SK-MEL-5 (cell line): Measurements from ENCODE around the gene MALAT1. TPM values are rescaled to one million over a fixed set of nuclear protein-coding genes. Genes with fewer than 3 reads are reported as not detected.
"Not testable (repeated sequence)": the region's sequence is repeated elsewhere in the genome, so short reads cannot be mapped to it uniquely, and the experiment has no call there.

ENCODE experiments used
- DNase-seq: peaks from one replicate; pipeline ENCODE4 v3.0.0-alpha.2; 2016; ENCODE audit warnings: low read depth, low spot score
- in situ Hi-C: cut with HindIII; loops from 2 replicates; pipeline ENCODE4 v1.10.0; 2016; ENCODE audit warnings: low sequenced_read_pairs, high pct_unique_total_duplicates, low pct_unique_long_range_greater_than_20kb
- polyA plus RNA-seq, 2 experiments: library from polyadenylated mRNA; depleted of rRNA; stranded (reverse); fragments of >200 nt; gene quantifications; 2 replicates each; pipeline ENCODE4 v1.2.3, GENCODE V29; 2015
- total RNA-seq: library from RNA; depleted of rRNA; stranded (reverse); fragments of >200 nt; shearing (Covaris generic); gene quantifications from 2 replicates; pipeline ENCODE4 v1.2.3, GENCODE V29; 2014; rRNA removed

MALAT1 gene
- total RNA-seq = 1,469 and 1,846 TPM in 2 replicates
- 14.9 and 24.6 TPM in 2 replicates for polyA plus RNA-seq (2015; cell fraction: cytosol; rRNA removed)
- 1,901 and 1,945 TPM in 2 replicates for polyA plus RNA-seq (2015; cell fraction: nucleus; rRNA removed)

DNA sequence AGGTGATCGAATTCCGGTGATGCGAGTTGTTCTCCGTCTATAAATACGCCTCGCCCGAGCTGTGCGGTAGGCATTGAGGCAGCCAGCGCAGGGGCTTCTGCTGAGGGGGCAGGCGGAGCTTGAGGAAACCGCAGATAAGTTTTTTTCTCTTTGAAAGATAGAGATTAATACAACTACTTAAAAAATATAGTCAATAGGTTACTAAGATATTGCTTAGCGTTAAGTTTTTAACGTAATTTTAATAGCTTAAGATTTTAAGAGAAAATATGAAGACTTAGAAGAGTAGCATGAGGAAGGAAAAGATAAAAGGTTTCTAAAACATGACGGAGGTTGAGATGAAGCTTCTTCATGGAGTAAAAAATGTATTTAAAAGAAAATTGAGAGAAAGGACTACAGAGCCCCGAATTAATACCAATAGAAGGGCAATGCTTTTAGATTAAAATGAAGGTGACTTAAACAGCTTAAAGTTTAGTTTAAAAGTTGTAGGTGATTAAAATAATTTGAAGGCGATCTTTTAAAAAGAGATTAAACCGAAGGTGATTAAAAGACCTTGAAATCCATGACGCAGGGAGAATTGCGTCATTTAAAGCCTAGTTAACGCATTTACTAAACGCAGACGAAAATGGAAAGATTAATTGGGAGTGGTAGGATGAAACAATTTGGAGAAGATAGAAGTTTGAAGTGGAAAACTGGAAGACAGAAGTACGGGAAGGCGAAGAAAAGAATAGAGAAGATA lies at the start of gene MALAT1:
MALAT1 (plus strand) TSS at position 69 of the 736 bp plus-strand sequence.
- in situ Hi-C loops = no loop called here
- peak; percentile 89 for DNase-seq

DNA sequence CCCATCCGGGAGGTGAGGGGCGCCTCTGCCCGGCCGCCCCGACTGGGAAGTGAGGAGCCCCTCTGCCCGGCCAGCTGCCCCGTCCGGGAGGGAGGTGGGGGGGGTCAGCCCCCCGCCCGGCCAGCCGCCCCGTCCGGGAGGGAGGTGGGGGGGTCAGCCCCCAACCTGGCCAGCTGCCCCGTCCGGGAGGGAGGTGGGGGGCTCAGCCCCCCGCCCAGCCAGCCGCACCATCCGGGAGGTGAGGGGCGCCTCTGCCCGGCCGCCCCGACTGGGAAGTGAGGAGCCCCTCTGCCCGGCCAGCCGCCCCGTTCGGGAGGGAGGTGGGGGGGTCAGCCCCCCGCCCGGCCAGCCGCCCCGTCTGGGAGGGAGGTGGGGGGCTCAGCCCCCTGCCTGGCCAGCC lies 47.5 kb upstream of the MALAT1 start:
- in situ Hi-C loops = not testable (repeated sequence)

DNA sequence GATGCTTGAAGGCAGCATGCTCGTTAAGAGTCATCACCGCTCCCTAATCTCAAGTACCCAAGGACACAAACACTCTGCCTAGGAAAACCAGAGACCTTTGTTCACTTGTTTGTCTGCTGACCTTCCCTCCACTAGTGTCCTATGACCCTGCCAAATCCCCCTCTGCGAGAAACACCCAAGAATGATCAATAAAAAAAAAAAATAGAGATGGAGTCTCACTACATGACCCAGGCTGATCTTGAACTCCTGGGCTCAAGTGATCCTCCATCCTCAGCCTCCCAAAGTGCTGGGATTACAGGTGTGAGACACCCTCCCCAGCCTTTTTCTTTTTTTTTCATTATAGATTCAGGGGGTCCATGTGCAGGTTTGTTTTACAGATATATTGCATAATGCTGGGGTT lies 46.6 kb upstream of the MALAT1 start:
- in situ Hi-C loops, DNase-seq: not testable (repeated sequence)

More for the DNA sequence above, 47.5 kb upstream of the MALAT1 start:
- not testable (repeated sequence) for DNase-seq

DNA sequence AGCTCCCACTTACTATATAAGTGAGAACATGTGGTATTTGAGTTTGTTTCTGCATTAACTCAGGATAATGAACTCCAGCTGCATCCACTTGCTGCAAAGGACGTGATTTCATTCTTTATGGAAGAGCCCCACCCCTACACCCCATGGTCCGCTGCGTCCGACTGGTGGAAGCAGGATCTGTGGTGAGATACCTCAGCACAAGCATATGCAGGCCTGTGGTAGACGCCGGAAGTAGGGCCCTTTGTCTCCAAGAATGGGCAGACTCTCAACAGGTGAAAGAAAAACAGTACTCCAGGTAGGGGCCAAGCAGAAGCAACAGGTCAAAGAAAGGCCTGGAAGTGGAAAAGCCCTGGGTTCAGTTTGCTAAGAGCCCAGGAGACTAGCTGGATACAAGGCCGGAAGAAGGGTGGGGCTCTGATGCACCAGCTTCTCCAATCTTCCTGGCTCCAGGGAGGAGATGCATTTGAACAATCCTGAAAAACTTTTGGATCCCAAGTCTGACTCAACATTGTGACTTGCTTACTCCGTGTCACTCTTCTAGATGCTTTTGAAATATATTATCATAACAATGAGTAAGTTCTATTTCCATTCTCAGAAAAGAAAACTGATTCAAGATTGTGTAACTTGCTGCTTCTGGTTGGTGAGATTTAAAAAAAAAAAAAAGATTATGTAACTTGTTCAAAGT lies 45.9 kb upstream of the MALAT1 start:
- DNase-seq = no peak

DNA sequence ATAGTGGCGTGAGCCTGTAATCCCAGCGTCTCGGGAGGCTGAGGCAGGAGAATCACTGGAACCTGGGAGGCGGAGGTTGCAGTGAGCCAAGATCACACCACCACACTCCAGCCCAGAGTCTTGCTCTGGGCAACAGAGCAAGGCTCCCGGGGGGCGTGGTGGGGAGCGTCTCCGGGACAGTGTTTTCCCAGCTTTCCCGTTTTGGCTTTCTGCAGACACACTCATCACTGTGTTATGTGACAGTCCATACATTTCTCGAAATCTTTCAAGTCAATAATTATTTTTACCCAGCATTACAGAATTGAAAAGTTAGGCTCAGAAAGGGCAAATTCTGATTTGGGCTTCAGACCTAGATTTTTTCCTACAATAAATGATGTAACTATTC lies 44.5 kb upstream of the MALAT1 start:
- no peak for DNase-seq
- in situ Hi-C loops = no loop called here

More for the DNA sequence above, 45.9 kb upstream of the MALAT1 start:
- in situ Hi-C loops = no loop called here

DNA sequence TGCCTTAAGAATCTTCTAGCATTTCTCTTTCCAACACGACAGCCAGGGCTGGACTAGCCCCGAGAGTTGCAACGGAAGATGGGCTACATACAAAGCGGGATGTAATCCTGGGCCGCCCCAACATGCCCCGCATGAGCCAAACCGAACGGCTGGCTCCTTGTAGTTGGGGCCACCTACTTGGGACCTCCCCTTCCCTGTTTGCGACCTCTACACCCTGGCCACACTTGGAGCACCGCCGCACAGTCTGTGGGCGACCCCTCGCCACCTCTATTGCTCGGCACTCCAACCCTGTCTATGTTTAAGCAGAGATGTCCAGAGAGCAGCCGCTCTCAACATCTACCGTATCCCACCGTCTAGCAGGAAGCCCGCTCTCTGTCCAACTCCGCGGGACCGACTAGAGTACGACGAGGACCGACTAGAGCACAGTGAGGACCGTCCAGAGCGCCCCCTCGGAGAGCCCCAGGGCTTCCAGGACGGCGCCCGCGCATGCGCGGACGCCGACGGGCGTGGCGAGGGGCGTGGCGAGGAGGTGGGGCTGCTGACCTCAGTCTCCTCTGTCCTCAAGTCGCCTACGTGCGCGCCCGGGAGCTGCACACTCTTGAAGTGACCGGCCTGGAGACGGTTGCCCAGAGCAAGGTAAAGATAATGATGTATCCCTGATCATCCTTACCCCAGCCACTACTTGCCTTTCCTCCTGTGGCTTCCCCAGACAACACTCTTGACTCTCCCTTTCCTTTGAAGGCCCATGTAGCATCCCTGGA lies 44.0 kb upstream of the MALAT1 start:
- in situ Hi-C loops = no loop called here
- no peak for DNase-seq

DNA sequence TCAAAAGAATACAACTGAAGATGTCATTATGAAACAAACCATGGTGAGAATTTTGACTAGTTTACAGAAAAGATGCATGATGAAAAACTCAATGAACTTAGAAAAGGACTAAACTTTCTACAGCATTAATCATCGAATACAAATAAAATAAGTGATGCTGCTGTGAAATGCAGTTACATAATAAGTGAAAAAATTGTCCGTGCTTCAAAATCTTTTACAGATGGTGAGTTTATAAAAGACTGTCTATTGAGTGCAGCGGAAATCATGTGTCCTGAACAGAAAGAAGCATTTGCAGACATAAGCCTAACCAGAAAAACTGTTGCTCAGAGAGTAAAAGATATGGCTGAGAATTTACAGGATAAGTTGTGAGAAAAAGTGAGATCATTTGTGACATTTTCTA lies 42.4 kb upstream of the MALAT1 start:
- in situ Hi-C loops = no loop called here
- DNase-seq = no peak

DNA sequence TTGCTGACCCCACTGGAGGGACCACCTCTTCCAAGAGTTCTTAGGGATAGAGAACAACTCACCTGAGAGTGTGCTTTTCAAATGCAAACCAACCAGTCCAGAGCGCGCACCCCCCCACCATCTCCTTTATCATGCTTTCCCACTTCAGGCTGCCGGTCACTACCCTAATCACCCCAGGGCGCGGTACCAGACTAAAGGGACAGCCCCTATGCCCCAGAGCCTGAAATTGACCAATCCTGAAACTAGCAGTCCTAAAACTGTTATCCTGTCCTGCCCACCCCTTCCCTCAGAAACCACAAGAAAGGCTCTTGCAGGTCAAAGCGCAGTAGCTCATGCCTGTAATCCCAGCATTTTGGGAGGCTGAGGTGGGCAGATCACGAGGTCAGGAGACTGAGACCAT lies 39.3 kb upstream of the MALAT1 start:
- no peak for DNase-seq
- in situ Hi-C loops = no loop called here

DNA sequence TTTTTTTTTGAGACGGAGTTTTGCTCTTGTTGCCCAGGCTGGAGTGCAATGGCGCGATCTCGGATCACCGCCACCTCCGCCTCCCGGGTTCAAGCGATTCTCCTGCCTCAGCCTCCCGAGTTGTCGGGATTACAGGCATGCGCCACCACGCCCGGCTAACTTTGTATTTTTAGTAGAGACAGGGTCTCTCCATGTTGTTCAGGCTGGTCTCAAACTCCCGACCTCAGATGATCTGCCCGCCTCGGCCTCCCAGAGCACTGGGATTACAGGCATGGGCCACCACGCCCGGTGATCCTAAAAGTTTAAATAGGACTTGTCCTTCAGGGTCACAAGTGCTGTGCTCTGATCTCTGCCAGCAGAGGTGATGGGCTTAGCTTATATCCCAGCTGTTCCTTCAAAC lies 33.4 kb upstream of the MALAT1 start:
- DNase-seq, in situ Hi-C loops: not testable (repeated sequence)

DNA sequence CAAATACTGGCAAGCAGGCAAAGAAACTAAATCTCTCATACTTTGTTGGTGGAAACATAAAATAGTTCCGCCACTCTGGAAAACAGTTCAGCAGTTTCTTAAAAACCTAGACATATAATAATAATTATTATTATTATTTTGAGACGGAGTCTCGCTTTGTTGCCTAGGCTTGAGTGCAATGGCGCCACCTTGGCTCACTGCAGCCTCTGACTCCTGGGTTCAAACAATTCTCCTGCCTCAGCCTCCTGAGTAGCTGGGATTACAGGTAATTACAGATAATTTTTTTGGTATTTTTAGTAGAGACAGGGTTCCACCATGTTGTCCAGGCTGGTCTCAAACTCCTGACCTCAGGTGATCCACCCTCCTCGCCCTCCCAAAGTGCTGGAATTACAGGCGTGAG lies 31.5 kb upstream of the MALAT1 start:
- DNase-seq, in situ Hi-C loops: not testable (repeated sequence)

DNA sequence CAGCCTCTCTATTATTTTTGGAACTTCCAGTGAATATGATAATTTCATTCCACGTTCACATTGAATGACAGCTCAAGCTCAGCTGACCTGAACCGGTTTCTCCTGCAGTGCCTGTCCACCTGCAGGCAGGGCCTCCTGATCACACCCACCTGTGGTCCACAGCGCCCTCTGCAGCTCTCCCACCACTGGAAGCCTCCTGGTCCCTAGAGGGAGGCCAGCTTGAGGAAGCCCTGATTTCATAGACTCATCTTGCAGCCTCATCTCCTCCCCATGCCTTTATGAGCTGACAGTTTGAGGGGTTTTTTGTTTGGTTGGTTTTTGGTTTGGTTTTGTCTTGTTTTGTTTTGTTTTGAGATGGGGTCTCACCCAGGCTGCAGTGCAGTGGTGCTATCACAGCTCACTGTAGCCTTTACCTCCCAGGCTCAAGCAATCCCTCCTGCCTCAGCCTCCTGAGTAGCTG lies 29.9 kb upstream of the MALAT1 start:
- in situ Hi-C loops = no loop called here
- DNase-seq = peak; percentile 71

DNA sequence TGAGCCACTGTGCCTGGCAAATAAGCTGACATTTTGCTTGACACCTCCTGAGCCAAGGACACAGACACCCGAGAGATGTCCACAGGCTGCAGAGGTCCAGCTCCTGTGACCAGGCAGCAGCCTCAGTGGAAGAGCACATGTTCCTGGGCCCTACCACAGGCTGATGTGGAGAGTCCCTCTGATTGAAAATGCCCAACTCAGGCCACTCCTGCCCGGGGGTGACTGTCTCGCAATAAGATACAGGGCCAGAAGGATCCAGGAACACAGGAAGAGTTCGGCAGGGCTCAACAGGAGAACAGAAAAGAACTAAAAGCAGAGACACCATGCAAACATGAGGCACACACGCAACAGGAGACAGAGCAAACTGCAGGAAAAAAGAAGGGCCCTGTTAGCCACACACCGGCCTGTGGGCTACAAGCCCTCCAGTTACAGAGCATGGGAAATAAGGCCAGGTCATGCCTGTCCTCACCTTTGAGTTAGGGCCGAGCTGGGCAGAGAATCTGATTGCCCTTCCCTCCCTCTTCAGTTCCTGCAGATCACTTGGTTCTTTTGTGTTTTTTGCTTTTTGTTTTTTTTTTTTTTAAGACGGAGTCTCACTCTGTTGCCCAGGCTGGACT lies 28.3 kb upstream of the MALAT1 start:
- DNase-seq = no peak
- in situ Hi-C loops = no loop called here

DNA sequence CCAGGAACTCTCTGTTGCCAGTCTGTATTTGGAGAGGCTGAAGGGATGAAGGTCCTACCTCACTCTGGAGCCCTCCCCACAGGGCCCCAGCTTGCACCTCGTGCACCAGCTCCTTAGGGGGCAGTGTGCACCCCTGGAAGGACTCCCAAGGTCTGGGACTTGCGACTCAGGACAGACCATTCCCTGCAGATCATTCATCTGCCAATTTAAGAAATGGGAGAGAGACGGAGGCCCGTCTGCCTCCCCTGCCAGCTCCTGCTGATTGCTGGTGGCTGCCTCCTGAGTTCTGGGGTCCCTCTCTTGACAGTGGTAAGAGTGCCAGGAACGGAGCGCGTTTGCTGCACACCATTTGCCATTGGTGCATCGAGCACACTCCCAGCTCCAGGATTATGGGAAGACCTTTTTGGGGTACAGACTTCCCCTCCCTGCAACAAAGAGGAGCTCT lies 27.4 kb upstream of the MALAT1 start:
- in situ Hi-C loops = no loop called here
- peak; percentile 74 for DNase-seq

DNA sequence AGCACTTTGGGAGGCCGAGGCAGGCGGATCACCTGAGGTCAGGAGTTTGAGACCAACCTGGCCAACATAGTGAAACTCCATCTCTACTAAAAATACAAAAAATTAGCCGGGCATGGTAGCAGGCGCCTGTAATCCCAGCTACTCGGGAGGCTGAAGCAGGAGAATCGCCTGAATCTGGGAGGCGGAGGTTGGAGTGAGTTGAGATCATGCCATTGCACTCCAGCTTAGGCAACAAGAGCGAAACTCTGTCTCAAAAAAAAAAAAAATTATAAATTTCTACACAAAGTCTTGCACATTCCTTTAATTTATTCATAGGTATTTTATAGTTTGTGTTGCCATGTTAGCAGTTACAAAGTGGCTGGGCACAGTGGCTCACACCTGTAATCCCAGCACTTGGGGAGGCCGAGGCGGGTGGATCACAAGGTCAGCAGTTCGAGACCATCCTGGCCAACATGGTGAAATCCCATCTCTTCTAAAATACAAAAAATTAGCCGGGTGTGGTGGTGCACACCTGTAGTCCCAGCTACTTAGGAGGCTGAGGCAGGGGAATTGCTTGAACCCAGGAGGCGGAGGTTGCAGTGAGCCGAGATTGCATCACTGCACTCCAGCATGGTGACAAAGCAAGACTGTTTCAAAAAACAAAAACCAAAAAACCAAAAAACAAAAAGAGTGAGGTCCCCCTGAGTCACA lies 26.1 kb upstream of the MALAT1 start:
- DNase-seq, in situ Hi-C loops: not testable (repeated sequence)

DNA sequence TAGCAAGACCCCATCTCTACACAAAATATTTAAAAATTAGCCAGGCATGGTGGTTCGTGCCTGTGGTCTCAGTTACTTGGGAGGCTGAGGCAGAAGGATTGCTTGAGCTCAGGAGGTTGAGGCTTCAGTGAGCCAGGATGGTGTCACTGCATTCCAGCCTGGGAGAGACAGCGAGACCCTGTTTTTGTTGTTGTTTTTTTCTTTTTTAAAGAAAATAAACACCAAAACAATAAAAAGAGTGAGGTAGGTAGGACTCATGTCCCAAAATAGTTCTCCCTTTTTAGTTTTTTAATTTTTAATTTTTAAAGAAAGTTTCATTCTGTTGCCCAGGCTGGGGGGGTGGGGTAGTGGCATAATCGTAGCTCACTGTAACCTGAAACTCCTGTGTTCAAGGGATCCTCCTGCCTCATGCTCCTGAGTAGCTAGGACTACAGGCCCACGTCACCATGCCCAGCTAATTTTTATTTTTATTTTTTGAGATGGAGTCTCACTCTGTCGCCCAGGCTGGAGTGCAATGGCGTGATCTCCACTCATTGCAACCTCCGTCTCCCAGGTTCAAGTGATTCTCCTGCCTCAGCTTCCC lies 25.5 kb upstream of the MALAT1 start:
- in situ Hi-C loops = no loop called here

DNA sequence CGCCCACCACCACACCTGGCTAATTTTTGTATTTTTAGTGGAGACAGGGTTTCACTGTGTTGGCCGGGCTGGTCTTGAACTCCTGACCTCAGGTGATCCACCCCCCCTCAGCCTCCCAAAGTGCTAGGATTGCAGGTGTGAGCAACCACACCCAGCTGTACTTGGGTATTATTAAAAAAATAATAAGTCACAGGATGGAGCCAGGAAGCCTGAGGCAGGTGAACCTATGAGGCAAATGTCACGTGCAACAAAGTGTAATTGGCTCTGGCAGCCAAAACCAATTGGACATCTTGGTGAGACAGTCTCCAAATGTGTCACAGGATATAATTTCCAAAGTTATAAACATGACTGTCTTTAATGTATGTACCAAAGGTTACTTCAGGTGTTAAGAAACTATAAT lies 24.0 kb upstream of the MALAT1 start:
- in situ Hi-C loops = no loop called here
- no peak for DNase-seq

More for the DNA sequence above, 25.5 kb upstream of the MALAT1 start:
- DNase-seq = no peak
